AG04449 (cell line): ENCODE results near the gene SOX6.

Experiments
- CTCF ChIA-PET: fragments of 350-600 bp; formaldehyde crosslinking; extraction: SDS; loops from one replicate; lab custom pipeline; 2021; ENCODE audit warnings: antibody characterized with exemption; lab: Yijun Ruan, JAX
- POLR2A ChIA-PET: fragments of 400-600, 350-600 bp; formaldehyde crosslinking; extraction: SDS; loops from one replicate; lab custom pipeline; 2020; ENCODE audit warnings: antibody characterized with exemption, inconsistent platforms; lab: Yijun Ruan, JAX
- DNase-seq: peaks from one replicate; pipeline ENCODE4 v3.0.0-alpha.2; 2010; ENCODE audit warnings: low read depth, low spot score
- H3K4me3 ChIP-seq: 2 replicates; pipeline ENCODE4 v1.5.1; 2011; ENCODE audit warnings: low read depth, mild to moderate bottlenecking, control low read depth, low read length
- CTCF ChIP-seq: IDR thresholded peaks from one replicate; pipeline ENCODE4 v1.5.1; 2011; ENCODE audit warnings: mild to moderate bottlenecking, moderate library complexity, low read length, control low read depth, inconsistent platforms; ENCODE audit not compliant: insufficient read depth; ENCODE audit errors: missing control alignments

SOX6 gene

GRCh38 chr11:16356057-16356760 is at the start of gene SOX6:
Gene SOX6 (minus strand): TSS chr11:16356546. CDS start chr11:16341248, 15,298 bp downstream.
- POLR2A ChIA-PET, result interaction anchor here (0.8 kb wide), 1 partner anchor 443 kb away, joined by 4 read pairs; no protein-coding TSS in a partner anchor
- no peak for TF ChIP-seq CTCF
- H3K4me3 ChIP-seq, result no peak within 1 kb of the TSS
- DNase-seq, result no peak
- CTCF ChIA-PET, result interaction anchor here (1.0 to 2.2 kb wide), 4 partner anchors 10 to 257 kb away, joined by 3 to 8 read pairs (median 3); no protein-coding TSS in a partner anchor

DNA sequence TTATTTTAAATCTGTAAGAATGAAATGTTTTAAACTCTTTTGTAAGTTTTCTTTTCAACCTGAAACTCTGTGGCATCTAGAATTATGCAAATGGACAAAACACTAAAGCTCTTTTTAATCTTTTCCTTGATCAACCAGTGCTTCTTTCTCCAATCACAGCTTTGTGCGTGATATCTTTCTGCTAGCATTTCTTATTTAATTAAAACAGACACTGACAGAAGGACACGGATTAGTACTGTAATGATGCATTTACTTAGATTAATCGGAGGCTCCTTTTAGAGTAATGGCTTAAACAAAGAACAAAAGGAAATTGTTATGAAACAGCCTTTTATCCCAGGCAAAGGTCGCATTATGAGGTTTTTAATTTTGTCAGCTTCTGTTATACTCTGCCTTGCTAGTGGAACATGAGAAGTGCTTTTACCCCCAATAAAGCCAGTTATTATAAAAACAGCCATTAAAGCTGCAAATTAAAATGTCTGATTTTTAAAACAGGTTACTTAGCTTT is 48.5 kb upstream of the SOX6 start:
- ChIA-PET CTCF (interaction anchor here (1.1 to 1.3 kb wide), 2 partner anchors 39 to 209 kb away, joined by 3 to 4 read pairs; no protein-coding TSS in a partner anchor), POLR2A (no interaction called here)
- TF ChIP-seq CTCF, result no peak
- DNase-seq, result no peak
- no peak overlapping the region for H3K4me3 ChIP-seq

DNA sequence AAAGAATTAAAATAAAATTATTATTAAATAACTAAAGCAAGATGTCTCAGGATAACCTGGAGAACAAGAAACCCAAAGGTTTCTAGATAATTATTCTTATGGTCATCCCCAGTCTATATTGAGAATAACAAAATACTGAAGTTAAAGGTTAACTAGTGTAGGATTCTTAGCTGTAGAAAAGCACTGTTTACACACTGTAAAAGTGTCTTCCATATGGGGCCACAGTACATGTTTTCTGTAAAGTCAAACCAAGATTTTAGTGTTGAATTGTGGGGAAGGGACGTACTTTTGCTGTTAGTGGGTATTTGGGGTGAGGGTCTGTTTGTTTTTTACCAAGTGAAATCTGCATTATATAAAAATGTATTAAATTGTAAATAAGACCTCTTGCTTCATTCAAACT is 47.5 kb upstream of the SOX6 start:
- TF ChIP-seq CTCF, result no peak
- DNase-seq, result no peak
- H3K4me3 ChIP-seq, result no peak overlapping the region
- ChIA-PET CTCF (interaction anchor here (1.1 kb wide), 1 partner anchor 38 kb away, joined by 3 read pairs; no protein-coding TSS in a partner anchor), POLR2A (no interaction called here)

DNA sequence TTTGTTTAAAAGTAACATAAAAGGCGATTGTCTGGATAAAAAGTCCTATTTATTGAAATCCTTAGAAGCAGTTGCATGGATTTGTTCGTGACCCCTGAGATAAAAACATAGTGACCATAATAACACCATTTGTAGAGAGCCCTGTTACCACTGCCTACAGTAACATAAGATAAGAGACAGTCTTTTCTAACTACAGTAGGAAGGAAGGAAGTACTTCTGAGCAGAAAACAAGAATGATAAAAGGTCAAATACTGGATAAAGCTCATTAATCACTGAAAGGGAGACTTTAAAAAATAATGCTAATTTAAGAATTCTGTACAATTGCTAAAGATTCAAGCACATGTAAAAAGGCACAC is 47.1 kb upstream of the SOX6 start:
- ChIA-PET CTCF (no interaction called here), POLR2A (no interaction called here)
- H3K4me3 ChIP-seq, result no peak overlapping the region
- no peak for TF ChIP-seq CTCF
- DNase-seq, result no peak

DNA sequence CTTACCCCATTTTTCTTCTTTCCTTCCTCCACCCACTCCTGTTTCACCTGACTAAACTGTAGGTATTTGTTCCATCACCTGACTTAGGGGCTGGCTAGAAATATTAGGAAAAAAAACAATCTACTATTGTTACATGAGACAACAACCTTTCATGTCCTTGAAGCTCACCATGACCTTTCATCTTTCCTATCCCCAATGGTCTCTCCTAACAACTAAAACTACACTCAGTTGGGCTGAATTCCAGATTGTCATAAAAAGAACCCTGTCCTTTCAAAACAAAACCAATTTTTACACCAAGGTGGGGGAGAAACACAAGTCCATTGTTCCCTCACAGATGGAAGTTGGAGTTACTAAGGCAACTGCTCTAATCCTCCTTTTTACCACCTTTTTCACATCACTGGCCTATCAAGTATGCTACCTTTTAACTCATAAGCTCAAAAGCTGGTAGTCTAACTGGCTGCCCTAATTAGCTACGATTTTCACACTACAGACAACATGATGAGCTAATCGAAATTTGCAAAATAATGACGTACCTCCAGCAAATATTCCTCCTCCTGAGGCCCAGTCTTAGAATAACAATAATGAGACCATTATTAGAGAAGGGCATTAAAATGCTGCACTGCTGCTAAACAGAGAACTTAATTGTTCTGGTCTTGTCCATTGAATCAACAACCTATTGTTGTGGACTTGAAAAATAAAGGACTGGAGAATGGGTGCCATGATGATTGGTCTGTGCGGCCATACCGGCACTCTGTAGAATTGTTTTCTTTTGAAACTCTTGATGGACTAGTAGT is 46.5 kb upstream of the SOX6 start:
- ChIA-PET CTCF (no interaction called here), POLR2A (no interaction called here)
- DNase-seq, result no peak
- TF ChIP-seq CTCF, result no peak
- H3K4me3 ChIP-seq, result no peak overlapping the region

- CTCF ChIA-PET, result no interaction called here
Observed at GRCh38 chr11:16397390-16397789, 41.0 kb upstream of the SOX6 start.

More at GRCh38 chr11:16397390-16397789, 41.0 kb upstream of the SOX6 start:
- TF ChIP-seq CTCF, result no peak
- DNase-seq, result no peak
- H3K4me3 ChIP-seq, result no peak overlapping the region
- POLR2A ChIA-PET, result no interaction called here
